K562 (cell line): ENCODE results near the gene HSPA14. TPM values are rescaled to one million over a fixed set of nuclear protein-coding genes. Genes with fewer than 3 reads are reported as not detected.
A peak's percentile ranks its signal among the peaks of the same experiment; 100 is the strongest.

Experiments
- ARID2 ChIP-seq: fragments of 450-650 bp; IDR thresholded peaks from 2 replicates; pipeline ENCODE4 v1.6.1; 2017; ENCODE audit warnings: antibody characterized with exemption, mild to moderate bottlenecking
- BHLHE40 ChIP-seq: IDR thresholded peaks from 2 replicates; pipeline ENCODE4 v1.6.1; 2011; ENCODE audit warnings: low read length, improper control_type of control experiment
- HES1 ChIP-seq: fragments of 450-650 bp; IDR thresholded peaks from 2 replicates; pipeline ENCODE4 v1.6.1; 2016; ENCODE audit warnings: low read depth, mild to moderate bottlenecking, moderate library complexity
- MGA ChIP-seq: fragments of 450-650 bp; IDR thresholded peaks from 2 replicates; pipeline ENCODE4 v1.6.1; 2016; ENCODE audit warnings: mild to moderate bottlenecking, moderate library complexity
- NFXL1 ChIP-seq: fragments of 450-650 bp; formaldehyde crosslinking; IDR thresholded peaks from 2 replicates; pipeline ENCODE4 v1.4.0; 2021; ENCODE audit warnings: mild to moderate bottlenecking
- POLR2AphosphoS5 ChIP-seq: IDR thresholded peaks from 2 replicates; pipeline ENCODE4 v1.6.1; 2011; ENCODE audit warnings: mild to moderate bottlenecking, low read depth, low read length, moderate library complexity; ENCODE audit not compliant: control insufficient read depth, insufficient read depth
- RNF2 ChIP-seq: sonication (generic); IDR thresholded peaks from 2 replicates; pipeline ENCODE4 v1.6.1; 2016
- SAFB ChIP-seq: fragments of 200-400 bp; formaldehyde crosslinking; IDR thresholded peaks from 2 replicates; pipeline ENCODE4 v1.6.1; 2017; ENCODE audit warnings: low read depth, low read length, borderline replicate concordance
- SP1 ChIP-seq: sonication (generic); formaldehyde crosslinking; IDR thresholded peaks from 2 replicates; pipeline ENCODE4 v1.8.1; 2022; ENCODE audit warnings: mild to moderate bottlenecking, missing genetic modification reagents
- WHSC1 ChIP-seq: IDR thresholded peaks from one replicate; pipeline ENCODE4 v1.6.1; 2012; ENCODE audit warnings: low read length, control low read depth, inconsistent platforms
- ZNF584 ChIP-seq: fragments of 200-800 bp; sonication (Bioruptor generic); IDR thresholded peaks from 2 replicates; pipeline ENCODE4 v1.6.1; 2016; ENCODE audit warnings: low read depth, mild to moderate bottlenecking, missing genetic modification characterization, missing compliant biosample characterization
- polyA plus RNA-seq, 8 experiments: library from polyadenylated mRNA; depleted of rRNA in 4 of 8; stranded (reverse) in 5 of 8; unstranded in 3 of 8; fragments of >200 nt; fragmentation: Nextera tagmentation in 2 of 8; fragmentation: Illumina TruSeq in 1 of 8; extraction: Ambion mirVana in 2 of 8; extraction: Trizol in 1 of 8; gene quantifications; 2 replicates each; pipeline versions ENCODE4 v1.2.1 to v1.2.3, GENCODE V29; 2011 to 2014; ENCODE audit warnings: inconsistent platforms in 1 of 8, missing spikeins in 1 of 8
- total RNA-seq, 7 experiments: library from RNA; depleted of rRNA in 6 of 7; stranded (reverse); fragments of >200 nt in 6 of 7; fragmentation: Illumina TruSeq in 2 of 7; extraction: Trizol in 2 of 7; gene quantifications; 2 replicates each; pipeline versions ENCODE4 v1.2.1 to v1.2.3, GENCODE V29; 2011 to 2021; ENCODE audit warnings: low replicate concordance in 1 of 7
- TF ChIP-seq, protein P1 (sequence below): fragments of 250-450 bp; sonication (Bioruptor Pico); IDR thresholded peaks from 2 replicates; pipeline ENCODE4 v1.8.0; 2021; ENCODE audit warnings: borderline replicate concordance, mild to moderate bottlenecking, moderate library complexity; ENCODE audit not compliant: poor library complexity, severe bottlenecking

Gene HSPA14
- total and polyA plus RNA-seq, 9 of the 15 experiments (the other 6 are each of a cell fraction or from before 2014, with no cell fraction given), result 41.9 to 75.0 (median 63.2) TPM

GRCh38 chr10:14879124-14879927, 41.2 kb downstream of the HSPA14 start (continued):
- TF ChIP-seq MGA (peak; percentile 73), SP1 (CRISPR knock-in tag) (no peak), BHLHE40 (no peak), NFXL1 (CRISPR knock-in tag) (no peak), RNF2 (0 out of 2 replicates have a peak, but pooled peaks have one; percentile 8), HES1 (no peak), WHSC1 (no peak), POLR2AphosphoS5 (no peak), ARID2 (no peak), ZNF584 (no peak), SAFB (peak; percentile 65; the same call in 1 of the 2 replicates)
- TF ChIP-seq, protein P1, sequence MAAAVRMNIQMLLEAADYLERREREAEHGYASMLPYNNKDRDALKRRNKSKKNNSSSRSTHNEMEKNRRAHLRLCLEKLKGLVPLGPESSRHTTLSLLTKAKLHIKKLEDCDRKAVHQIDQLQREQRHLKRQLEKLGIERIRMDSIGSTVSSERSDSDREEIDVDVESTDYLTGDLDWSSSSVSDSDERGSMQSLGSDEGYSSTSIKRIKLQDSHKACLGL (CRISPR knock-in tag), result no peak
